HCT116 (cell line): ENCODE data around the gene VAV2.

Experiments
- ATF3 ChIP-seq: IDR thresholded peaks from 2 replicates; pipeline ENCODE4 v1.6.1; 2012
- SP1 ChIP-seq: IDR thresholded peaks from 2 replicates; pipeline ENCODE4 v1.6.1; 2012; ENCODE audit warnings: low read depth

GRCh38 chr9:133727277-133727875 lies 264.7 kb downstream of the VAV2 start:
- no peak for TF ChIP-seq SP1
- TF ChIP-seq ATF3: no peak
